ENCODE results near the gene PRSS57.
"Not testable (repeated sequence)": the region's sequence is repeated elsewhere in the genome, so short reads cannot be mapped to it uniquely, and the experiment has no call there.

GRCh38 chr19:668675-669434, 26.4 kb downstream of the PRSS57 start:
- not testable (repeated sequence) for TF ChIP-seq CTCF, POLR2A (IDR thresholded peaks at IDR 0.05)
